ENCODE measurements around the gene ZPR1.

ZPR1 gene

GRCh38 chr11:116792144-116792868, 4.5 kb upstream of the ZPR1 start:
- TF ChIP-seq ZNF555 (tag by site-specific recombination; conservative IDR thresholded peaks at IDR 0.05) (no peak), ZNF155 (tag by site-specific recombination; IDR thresholded peaks at IDR 0.05) (no peak), GLIS2 (tag by site-specific recombination; IDR thresholded peaks at IDR 0.05) (no peak), ZNF791 (tag by site-specific recombination; IDR thresholded peaks at IDR 0.05) (no peak), BCL11B (tag by site-specific recombination; IDR thresholded peaks at IDR 0.05; ENCODE audit: low read depth) (no peak), IKZF3 (tag by site-specific recombination; IDR thresholded peaks at IDR 0.05) (no peak), ZSCAN18 (tag by site-specific recombination; IDR thresholded peaks at IDR 0.05) (no peak), MZF1 (tag by site-specific recombination; IDR thresholded peaks at IDR 0.05; ENCODE audit: borderline replicate concordance) (no peak), ZNF585B (tag by site-specific recombination; IDR thresholded peaks at IDR 0.05) (no peak), ZNF830 (tag by site-specific recombination; IDR thresholded peaks at IDR 0.05; ENCODE audit: low read depth) (no peak), ZNF626 (tag by site-specific recombination; IDR thresholded peaks at IDR 0.05) (no peak), HOXD13 (CRISPR knock-in tag; IDR thresholded peaks at IDR 0.05; ENCODE audit: borderline replicate concordance) (no peak), ZNF18 (tag by site-specific recombination; IDR thresholded peaks at IDR 0.05) (no peak), ELK4 (IDR thresholded peaks at IDR 0.05; ENCODE audit: borderline replicate concordance, low read depth, low read length) (no peak), ZNF169 (tag by site-specific recombination; IDR thresholded peaks at IDR 0.05) (no peak)
- no peaks in the 10 kb centered on the region for H3K36me3 ChIP-seq (ENCODE audit: control insufficient read depth in 2 of 2, insufficient read depth in 1 of 2, low read length in 2 of 2)
- H3K27ac ChIP-seq (ENCODE audit: extremely low read depth, low read depth, low read length): no peak overlapping the region

GRCh38 chr11:116791813-116792143, 4.0 kb upstream of the ZPR1 start, which contains the start of gene APOA5:
APOA5 (minus strand) TSS chr11:116791879; CDS start chr11:116791860, 19 bp downstream.
- Histone ChIP-seq H3K36me3 (ENCODE audit: control insufficient read depth in 2 of 2, insufficient read depth in 1 of 2, low read length in 2 of 2) (peaks cover 0 to 3% of the 10 kb centered on the region in 2 experiments; a peak in 1 of 3 replicates), H3K9me3 (ENCODE audit: control insufficient read depth, insufficient read depth, low read depth, low read length) (no peaks in the 10 kb centered on the region), H3K4me1 (ENCODE audit: control insufficient read depth, insufficient read depth, low read length) (no peaks in the 10 kb centered on the region), H3K27ac (ENCODE audit: extremely low read depth, low read depth, low read length) (no peak within 1 kb of the TSS), H3K4me3 (ENCODE audit: low read depth, low read length) (no peak within 1 kb of the TSS)
- ChIA-PET POLR2A (interaction anchor here (1.1 to 1.8 kb wide), 3 partner anchors 45 to 352 kb away, joined by 4 to 13 read pairs (median 5); partner anchors contain the start of genes APOA1, PAFAH1B2 and SIK3), CTCF (interaction anchor here (0.5 to 6.9 kb wide), 25 partner anchors 8 to 435 kb away, joined by 3 to 118 read pairs (median 6); partner anchors contain the start of genes APOA1 and PAFAH1B2)
- TF ChIP-seq ZNF140 (tag by site-specific recombination; IDR thresholded peaks at IDR 0.05): no peak
- TF ChIP-seq ZNF274 (IDR thresholded peaks at IDR 0.05; ENCODE audit: low read length): no peak
- no peak for TF ChIP-seq ZNF274 (tag by site-specific recombination; IDR thresholded peaks at IDR 0.05; ENCODE audit: borderline replicate concordance)
- TF ChIP-seq AEBP2 (tag by site-specific recombination; IDR thresholded peaks at IDR 0.05; ENCODE audit: borderline replicate concordance): no peak
- no peak for TF ChIP-seq OVOL3 (tag by site-specific recombination; IDR thresholded peaks at IDR 0.05)
- no peak for TF ChIP-seq ZNF585B (tag by site-specific recombination; IDR thresholded peaks at IDR 0.05)
- TF ChIP-seq SCRT1 (tag by site-specific recombination; IDR thresholded peaks at IDR 0.05; ENCODE audit: borderline replicate concordance): no peak
- TF ChIP-seq ZNF391 (tag by site-specific recombination; IDR thresholded peaks at IDR 0.05; ENCODE audit: borderline replicate concordance, low read depth): no peak
- no peak for TF ChIP-seq ZNF148 (tag by site-specific recombination; IDR thresholded peaks at IDR 0.05; ENCODE audit: borderline replicate concordance)
- no peak for TF ChIP-seq ZNF394 (tag by site-specific recombination; IDR thresholded peaks at IDR 0.05; ENCODE audit: borderline replicate concordance)
- TF ChIP-seq ZNF404 (tag by site-specific recombination; IDR thresholded peaks at IDR 0.05): no peak

More at GRCh38 chr11:116792144-116792868, 4.5 kb upstream of the ZPR1 start:
- Histone ChIP-seq H3K4me3 (ENCODE audit: low read depth, low read length) (no peak overlapping the region), H3K9me3 (ENCODE audit: control insufficient read depth, insufficient read depth, low read depth, low read length) (no peaks in the 10 kb centered on the region), H3K4me1 (ENCODE audit: control insufficient read depth, insufficient read depth, low read length) (no peaks in the 10 kb centered on the region)
- ChIA-PET CTCF (interaction anchor here (0.8 to 6.9 kb wide), 11 partner anchors 12 to 434 kb away, joined by 3 to 118 read pairs (median 7); partner anchors contain the start of genes APOA1 and PAFAH1B2), POLR2A (no interaction called here)
